Measurements from ENCODE around the gene KCNQ1.

KCNQ1 gene

DNA sequence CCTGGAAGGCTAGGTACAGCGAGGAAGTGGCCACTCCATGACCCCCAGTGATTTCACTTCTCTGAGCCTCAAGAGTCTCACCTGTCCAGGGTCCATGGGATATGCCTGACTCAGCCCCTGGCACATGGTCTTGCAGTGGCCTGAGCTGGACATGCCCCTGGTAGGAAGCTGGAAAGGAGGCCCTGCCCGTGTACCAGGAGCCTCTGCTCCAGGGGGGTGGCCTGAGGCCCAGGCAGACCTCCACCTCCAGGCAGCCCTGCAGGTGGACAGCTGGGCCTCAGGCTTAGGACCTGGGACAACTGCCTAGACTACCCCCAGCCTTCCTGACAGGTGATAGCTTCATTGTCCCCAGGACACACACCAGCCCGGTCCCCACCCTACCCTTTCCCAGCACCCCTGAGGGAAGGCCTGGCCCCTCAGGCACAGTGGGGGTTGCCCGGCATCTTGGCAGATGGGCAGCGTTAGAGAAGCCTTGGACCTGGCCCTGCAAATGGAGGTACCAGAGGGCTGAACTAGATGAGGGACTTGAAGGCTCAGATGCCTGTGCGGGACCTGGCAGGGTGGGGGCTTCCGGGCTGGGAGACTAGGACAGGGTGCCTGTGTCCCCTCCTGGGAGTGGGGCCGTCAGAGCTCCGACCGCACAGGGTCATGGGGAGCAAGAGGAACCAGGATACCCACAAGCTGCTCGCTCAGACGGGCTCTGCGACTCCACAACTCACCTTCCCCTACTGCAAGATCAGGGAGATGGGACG is 387.1 kb downstream of the KCNQ1 start:
- DNase-seq: no peak

DNA sequence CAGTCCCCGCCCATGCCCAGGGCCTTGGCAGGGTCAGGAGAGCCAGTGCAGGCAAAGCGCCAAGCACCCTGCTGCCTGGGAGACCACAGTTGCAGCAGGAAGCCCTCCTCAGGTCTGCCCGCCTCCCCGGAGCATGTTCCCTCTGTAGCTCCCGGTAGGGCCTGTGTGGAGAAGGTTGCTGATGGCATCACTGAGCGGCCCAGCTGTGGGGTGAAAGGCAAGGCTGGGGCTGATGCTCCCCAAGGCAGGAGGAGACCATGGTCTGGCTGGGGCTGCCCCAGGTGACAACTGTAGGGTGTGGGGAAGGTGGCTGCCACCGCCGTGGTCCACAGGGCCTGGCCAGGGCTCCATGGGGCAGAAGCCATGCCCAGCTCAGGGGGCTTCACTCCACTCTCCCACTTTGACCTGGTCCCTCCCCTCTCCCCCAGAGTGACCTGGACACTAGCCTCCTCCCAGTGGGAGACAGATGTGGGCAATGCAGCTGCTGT is 387.8 kb downstream of the KCNQ1 start:
- DNase-seq: no peak

DNA sequence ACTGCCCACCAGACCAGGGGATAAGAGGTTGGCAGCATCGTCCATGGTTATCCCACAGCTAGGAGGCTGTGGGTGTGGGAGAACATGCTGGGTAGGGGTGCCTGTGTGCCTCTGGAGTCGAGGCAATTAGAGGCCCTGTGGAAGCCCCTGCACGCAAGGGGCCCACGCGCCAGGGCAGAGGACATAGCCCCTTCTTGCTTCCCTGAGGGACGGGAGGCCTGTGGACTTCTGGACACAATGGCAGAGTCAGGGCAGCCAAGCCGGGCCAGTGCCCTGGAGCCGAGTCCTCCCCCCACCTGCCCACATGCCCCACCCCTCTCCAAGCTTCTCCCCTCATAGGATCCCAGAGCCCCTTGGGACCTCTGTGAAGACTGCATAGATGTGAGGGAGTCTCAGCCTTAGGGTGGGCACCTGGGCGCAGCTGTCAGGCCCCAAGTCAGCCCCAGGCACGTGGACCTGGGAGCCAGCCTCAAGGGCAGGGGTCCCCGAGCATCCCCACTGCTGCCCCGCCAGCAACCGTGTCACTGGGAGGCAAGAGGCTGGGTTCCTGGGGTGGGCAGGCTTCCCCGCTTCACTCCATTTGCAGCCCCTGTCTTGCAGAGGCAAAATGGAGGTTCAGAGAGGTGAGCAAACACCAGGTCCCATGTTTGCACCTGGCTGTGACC is 388.4 kb downstream of the KCNQ1 start:
- DNase-seq: no peak

DNA sequence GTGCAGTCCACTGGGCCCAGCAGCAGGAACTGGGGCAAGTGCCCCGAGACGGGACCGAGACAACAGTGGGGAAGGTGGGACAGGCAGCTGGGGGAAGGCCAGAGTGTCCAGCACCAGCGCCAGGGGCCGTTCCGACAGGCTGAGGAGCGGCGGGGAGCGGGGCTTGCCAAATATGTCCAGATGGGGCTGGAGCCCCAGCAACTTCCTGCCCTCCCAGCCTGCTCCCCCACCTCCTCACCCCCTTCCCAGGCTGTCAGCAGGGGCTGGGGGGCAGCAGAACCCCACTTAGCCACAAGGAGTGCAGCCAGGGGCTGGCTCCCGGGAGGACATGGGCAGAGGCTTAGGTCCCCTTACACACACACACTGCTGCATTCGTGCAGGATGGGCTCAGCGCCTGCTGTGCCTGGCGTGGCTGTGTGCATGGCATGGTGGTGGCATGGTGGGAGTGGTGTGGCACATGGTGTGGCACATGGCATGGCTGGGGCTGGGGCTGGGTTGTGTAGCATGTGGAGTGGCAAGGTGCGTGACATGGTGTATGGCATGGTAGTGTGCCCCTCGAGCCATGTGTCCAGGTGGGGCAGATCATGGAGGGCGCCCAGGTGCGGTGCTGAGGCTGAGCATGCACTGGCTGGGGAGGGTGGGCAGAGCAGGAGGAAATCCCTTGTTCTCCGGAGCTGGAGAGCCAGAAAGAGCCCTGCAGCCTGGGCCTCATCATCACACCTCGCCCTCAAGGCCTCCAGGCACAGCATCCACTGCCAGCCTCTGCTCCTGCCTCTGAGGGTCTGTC is 389.1 kb downstream of the KCNQ1 start:
- no peak for DNase-seq

DNA sequence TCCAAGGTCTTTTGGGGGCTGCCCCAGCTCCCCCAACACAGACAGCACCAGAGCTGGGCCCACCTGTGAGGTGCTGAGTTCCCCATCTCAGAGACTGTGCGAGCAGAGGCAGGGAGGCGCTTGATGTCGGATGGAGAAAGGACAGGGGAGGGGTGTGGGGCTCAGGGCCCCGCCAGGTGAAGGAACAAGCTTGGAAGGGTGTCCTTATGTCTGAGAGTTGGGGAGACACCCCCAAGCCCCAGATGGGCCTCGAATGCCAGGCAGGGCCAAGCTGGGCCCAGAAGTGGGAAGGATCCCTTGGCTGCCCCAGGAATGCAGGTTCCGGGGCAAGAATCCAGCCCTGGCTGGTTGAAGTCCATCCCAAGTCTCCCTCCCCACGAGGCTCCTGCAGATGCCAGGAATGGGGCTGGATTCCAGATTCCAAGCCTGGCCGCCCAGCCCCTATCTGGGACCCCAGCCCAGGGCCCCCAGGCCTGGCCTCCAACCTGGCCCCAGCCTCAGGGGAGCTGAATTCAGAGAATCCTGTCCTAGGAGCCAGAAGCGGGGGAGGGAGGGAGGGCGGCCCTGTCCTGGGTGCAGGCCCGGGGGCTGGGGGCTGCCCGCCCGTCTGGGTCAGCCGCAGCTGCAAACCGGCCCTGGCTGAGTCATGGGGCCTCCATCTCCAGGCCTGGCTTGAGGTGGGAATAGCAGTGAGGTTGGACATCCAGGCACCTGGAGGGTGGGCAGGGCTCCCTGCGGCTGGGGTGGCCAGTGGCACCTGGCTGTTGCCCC is 389.9 kb downstream of the KCNQ1 start:
- no peak for DNase-seq

DNA sequence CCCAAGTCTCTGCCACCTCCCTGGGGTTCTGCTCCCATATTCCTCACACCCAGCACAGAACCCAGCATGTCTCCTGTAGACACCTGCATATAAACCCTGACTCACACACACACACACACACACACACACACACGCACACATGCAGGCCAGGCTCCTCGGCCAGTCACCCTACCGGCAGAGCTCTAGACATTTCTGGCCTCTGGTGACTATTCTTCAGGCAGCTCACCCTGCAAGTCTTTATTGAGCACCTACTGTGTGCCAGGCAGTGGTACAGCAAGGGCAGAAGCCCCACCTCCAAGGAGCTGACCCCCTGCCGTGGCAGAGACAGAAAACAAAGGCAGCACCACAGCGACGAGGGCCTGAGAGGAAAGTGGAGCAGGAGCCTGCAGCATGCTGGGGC is 390.5 kb downstream of the KCNQ1 start:
- no peak for DNase-seq

DNA sequence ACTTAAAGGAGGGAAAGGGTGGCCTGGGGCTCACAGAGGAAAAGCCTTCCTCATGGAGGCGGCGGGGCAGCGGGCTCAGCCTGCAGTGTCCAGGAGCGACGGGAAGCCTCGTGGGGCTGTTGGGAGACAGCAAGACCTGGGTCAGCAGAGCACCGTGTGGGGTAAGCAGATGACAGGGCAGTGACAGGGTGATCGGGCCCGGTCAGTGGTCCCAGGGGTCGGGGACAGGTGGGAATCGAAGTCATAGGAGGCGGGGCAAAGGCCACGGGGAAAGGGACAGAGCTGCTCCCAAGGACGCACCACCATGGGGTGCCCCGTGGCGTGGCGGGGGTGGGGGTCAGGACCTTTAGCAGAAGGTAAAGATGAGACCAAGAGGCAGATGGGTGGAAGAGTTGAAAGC is 390.9 kb downstream of the KCNQ1 start:
- no peak for DNase-seq

DNA sequence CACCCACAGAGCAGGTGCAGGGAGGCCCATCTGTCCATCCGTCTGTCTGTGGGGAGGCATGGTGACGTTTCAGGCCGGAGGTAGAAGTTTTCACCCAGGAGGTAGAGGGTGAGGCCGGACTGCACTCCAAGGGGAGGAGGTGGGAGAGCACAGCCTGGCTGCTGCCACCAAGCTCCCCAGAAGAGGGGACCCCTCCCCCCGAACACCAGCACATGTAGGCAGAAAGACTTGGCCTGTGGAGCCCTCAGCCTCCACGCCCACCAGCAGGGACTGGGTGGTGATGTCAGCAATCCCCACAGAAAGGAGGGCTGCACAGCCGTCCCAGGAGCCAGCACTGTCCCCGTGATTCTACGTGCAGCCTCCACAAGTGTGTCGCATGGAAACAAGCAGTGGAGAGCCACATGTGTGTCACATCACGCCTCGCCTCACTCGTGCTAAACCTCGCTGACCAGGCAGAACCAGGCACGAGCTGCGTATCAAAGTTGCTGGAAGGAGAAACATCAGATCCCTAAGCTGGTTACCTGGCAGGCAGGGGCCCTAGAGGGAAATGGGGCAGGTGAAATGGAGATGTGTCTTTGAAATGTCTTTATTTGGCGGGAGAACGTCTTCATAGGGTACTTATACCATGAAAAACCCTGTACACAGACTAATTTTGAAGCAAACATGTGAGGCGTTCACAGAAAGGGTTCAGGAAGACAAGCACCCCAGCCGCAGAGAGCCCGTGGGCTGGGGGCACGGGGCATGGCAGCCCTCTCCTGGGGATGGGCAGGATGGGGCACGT is 391.7 kb downstream of the KCNQ1 start:
- DNase-seq: no peak

DNA sequence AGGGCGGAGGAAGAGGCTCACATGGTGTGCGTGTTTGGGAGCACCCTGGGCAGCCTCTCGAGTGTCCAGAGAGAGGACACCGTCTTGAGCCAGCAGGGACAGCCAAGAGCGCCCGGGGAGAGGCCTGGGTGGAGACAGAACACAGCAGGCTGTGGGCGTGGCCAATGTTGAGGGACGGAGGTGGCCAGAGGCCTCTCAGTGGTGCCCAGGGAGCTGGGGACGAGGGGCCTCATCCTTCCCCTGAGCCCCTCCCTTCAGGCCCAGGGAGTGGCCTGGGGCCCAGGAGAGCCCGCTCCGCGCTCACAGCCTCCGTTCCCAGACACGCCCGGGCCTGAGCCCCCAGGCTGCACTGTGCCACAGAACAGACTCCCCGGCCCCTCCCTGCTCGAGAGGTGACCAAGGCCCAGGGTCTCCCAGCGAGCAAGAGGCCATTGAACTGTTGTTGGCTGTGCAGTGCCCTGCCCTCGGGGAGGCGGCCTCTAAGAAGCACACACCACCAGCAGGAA is 392.3 kb downstream of the KCNQ1 start:
- no peak for DNase-seq

DNA sequence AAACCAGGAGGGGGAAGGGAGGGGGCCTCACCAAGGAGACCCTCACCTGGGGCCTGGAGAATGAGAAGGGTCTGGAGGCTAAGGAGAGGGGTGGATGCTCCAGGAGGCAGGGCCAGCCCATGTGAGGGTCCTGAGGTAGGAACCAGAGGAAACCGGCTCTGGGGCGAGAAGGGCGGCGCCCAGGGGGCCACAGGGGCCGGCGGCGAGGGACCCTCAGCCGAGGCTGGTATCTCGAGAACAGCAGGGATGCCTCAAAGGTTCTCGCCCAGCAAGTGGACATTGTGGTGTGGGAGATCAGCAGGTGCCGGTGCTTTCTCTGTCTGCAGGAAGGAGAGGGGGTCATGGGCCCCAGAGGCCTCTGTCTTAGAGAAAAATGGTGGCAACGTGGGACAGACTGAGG is 392.8 kb downstream of the KCNQ1 start:
- no peak for DNase-seq

DNA sequence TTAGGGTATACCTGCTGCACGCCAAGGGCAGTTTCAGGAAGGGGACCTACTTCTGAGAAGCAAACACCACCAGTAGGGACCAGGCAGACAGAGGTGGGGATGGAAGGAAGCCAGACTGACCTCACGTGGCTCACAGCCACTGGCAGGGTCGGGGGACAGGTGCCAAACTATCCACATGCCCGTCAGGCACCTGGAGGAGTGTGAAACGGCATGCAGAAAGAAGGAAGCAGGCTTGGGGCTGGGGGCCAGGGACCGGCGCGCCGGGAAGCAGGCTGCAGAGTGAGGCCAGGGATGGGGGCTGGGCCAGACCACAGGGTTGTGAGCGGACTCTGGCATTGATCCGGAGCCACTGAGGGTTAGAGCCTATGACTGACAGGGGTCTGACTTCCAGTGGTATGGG is 393.3 kb downstream of the KCNQ1 start:
- DNase-seq: no peak

DNA sequence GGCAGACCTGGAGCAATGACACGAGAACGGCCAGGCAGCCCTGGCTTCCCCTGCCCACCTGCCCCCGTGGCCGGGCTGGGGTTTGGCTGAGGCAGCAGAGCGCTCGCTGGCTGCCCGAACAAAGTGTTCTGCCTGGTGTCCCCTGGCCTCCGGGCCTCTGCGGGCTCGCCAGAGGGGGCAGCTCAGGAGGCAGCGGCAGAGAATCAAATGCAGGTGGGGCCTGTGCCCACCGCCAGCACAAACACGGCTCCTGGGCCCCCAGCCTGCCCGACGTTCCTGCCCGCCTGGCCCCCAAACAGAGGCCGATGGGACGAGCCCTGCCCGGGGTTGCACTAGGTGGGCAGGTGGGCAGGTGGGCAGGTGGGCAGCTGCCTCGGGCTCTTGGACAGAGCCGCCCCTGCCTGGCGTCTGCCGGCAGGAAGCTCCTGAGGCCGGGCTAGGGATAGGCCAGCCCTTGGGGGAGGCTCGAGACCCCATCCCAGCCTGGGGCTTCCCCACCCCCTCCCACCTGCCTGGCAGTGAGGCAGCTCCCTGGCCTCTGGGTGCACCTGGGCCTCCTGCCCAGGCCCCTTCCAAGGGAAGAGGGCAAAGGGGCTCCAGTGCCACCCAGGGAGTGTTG is 394.0 kb downstream of the KCNQ1 start:
- no peak for DNase-seq

DNA sequence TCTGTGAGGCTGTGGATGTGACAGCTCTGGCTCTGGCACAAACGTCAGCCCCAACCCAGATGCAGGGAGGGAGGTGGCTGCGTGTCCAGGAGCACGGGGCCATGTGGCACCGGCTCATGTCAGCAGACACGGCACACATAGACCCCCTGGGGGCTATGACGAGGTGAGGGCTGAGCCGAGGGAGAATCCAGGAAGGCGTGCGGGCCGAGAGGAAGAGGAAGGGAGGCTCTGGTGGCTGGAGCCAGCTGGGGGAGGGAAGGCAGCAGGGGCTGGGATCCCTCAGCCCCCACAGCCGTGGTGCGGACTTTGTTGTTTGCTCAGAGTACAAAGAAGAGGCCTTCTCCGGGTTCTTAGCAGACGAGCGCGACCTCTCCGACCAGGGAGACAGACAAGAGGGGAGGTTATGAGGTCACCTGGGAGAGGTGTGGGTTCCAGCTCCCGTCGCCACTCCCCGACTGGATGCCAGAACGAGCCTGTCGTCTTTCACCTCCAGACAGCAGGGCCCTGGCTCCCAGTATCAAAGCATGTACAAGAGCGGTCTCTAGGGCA is 394.7 kb downstream of the KCNQ1 start:
- DNase-seq: no peak

DNA sequence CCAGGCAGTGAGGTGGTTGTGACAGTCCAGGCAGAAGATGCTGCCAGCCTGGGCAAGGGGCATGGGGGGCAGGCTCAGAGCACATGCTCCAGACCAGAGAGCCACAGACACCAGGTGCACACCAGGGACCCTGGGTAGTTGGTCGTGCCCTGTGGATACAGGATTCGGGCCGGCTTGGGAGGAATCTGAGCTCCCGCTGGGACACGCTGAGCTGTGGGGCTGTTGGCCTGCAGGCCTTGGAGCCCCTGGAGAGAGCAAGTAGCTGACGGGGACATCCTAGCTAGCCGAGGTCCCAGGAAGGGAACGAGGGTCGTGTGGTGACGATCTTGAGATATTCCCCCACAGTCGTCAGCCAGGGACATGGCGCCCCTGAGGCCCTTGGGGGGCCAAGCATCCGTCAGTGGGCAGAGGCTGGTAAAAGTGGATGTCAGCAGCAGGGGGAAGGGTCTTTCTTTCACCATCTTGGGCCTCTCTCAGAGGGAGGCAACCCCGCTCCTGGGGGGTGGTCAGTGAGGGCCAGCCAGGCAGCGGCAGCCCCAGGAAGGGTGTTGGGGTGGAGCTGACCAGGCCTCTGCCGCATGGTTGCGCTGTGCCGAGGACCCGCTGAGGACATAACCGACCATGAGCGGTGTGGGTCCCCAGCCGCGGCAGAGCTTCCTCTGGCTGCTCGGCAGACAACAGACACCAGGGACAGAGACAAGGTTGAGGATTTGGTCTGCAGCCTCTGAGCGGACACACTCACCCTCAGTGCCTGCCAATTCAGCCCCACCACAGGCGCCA is 396.8 kb downstream of the KCNQ1 start:
- DNase-seq: no peak

DNA sequence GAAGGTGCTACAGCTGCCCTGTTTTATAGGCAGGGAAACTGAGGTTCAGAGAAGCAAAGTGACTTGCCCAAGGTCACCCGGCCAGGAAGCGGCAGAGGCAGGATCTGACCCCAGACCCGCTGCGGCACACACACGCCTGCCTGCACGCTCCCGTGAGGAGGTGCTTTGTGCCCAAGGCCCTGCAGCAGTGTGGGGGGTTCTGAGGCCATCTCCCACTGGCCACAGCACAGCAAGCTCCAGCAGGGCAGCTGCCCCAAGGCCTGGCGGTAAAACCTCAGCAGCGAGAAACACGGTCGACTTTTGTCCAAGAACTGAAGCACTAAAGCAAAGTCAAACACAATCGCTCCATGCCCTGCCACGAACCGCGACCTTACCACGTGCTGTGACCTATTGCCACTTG is 398.1 kb downstream of the KCNQ1 start:
- DNase-seq: no peak

DNA sequence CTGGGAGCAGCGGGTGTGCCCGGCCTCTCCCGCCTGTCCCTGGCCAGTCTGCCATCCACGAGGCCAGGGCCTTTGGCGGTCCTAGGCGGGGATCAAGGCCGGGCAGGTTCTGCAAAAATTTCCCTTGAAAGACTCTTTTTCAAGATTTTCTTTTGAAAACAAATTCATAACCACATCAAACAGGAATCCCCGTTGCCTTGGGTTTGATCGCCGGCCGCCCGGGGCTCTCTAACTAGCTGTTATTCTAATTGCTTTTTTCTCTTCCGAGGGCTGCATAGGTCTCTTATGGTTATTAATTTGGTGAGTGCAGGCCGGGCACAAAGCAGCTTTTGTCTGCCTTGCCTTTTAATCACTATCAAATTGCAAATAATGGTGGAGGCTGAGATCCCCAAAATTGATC is 398.7 kb downstream of the KCNQ1 start:
- no peak for DNase-seq

DNA sequence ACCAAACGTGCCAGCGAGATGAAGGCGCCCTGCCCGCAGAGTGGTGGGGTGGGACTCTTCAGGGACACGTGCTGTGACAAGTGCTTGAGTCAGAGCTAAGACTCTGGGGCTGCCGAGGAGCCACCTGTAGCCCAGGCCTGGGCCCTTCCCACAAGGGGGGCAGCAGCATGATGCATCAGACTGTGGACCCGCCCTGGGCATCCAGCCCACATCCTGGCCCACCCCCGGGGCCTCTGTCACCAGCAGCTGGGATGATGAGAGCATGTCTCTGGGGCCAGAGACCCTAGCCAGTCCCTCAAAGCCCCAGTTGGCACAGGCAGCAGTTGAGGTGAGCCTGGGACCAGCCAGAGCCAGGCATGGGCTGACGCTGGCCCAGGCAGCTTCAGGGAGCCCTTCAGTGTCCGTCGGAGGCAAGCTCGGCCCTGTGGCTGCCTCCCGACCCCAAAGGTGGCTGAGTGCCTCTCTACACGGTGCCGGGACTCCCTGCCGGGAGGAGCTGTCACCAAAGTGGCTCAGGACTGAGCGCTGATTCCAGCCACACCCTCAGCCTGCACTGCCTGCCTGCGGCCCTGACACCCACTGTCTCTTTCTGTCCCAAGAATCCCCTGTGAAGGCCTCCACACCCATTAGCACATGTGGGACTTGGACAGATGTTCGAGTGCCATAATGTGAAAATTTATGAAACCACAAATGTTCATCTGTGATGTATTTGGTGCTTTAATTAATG is 399.5 kb downstream of the KCNQ1 start:
- no peak for DNase-seq

DNA sequence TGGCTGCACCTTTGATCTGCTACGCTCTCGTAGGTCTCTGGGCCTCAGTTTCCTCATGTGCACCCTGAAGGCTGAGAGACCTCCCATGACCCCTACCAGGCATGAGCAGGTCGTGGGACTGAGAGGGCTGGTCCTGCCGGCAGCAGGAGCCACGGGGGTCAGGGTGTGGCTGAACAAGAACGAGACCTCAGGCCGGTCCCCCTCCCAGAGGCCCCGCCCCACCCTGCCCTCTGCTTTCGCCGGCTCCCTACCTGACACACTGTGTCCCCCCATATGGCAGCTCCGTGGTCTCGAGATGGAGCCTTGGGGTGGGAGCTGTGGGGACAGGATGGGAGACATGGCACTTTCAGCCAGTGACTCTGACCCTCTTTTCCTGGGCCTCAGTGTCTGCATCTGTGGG is 400.2 kb downstream of the KCNQ1 start:
- DNase-seq: no peak

DNA sequence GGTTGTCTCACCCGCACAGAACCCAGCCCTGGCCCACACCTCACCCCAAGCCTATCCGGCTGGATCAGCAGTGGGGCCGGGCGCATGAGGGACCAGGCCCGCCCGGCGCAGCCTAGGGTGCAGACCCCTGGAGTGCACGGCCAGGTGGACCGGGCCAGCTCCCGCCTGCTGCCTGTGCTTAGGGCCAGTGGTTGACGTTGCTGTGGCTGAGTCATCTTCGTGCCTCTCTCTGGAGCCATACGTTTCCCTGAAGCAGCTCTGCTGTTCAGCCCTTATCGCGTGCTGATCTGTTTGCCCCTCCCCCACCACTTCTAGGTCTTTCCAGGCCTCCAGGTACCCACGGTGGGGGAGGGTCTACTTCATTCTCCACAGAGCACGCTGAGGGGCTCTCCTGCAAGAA is 401.2 kb downstream of the KCNQ1 start:
- DNase-seq: no peak

DNA sequence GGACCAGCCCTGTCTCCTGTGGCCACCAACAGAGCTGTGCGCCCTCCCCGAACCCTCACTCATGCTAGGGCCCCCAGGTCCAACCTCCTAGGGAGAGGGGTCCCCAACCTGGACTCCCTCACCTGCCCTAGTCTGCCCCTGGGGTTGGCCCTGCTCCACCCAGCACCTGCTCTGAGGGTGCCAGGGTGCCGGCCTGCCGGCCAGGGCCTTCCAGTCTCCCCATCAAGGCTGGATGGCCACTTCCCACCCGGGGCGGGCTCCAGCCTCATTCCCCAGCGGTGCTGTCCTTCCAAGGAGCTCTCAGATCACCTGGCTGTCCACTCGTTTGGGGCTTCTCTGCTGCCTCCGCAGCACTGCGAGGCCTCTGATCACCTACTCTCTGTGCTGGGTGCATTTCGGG is 401.7 kb downstream of the KCNQ1 start:
- no peak for DNase-seq

Data from activated CD8-positive, alpha-beta memory T cell treated with anti-CD3 and anti-CD28 coated beads, Interleukin-2, amount 50 U/mL, for 48 hours (primary cell).